ENCODE data around the gene HTR5A.
"Not testable (repeated sequence)": the region's sequence is repeated elsewhere in the genome, so short reads cannot be mapped to it uniquely, and the experiment has no call there.

HTR5A gene

GRCh38 chr7:155069992-155070751 lies at the start of gene HTR5A:
HTR5A (plus strand) TSS chr7:155070324; CDS start chr7:155070900, 576 bp downstream.
- DNase-seq, result no peak

DNA sequence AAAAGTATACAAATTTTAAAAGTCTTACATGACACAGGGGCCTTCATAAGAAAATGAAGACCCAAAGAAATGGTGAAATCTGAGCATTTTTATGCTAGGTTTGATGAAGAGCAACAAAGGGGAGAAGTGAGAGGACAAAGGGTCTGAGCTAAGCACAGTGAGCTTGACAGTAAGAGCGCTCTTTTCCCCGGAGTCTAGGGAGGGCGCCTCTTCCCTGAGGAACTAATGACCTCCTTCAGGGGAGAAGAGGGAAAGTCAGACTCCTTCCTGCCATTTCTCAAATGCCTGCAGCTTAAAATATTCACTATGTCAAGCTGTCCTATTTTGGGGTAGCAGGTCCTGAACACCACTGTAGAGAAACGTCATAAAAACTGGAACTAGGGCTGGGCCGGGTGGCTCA lies 49.1 kb upstream of the HTR5A start:
- DNase-seq, result no peak

DNA sequence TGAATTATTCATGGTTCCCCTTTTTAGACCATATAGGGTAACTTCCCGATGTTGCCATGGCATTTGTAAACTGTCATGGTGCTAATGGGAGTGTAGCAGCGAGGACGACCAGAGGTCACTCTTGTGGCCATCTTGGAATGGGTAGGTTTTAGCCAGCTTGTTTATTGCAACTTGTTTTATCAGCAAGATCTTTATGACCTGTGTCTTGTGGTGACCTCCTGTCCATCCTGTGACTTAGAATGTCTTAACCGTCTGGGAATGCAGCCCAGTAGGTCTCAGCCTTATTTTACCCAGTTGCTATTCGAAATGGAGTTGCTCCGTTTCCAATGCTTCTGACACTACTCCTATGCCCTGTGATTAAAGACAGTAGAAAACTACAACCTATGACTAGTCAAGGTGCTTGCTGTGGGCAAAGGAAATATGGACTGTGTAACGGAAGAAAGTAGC lies 48.4 kb upstream of the HTR5A start:
- no peak for DNase-seq

DNA sequence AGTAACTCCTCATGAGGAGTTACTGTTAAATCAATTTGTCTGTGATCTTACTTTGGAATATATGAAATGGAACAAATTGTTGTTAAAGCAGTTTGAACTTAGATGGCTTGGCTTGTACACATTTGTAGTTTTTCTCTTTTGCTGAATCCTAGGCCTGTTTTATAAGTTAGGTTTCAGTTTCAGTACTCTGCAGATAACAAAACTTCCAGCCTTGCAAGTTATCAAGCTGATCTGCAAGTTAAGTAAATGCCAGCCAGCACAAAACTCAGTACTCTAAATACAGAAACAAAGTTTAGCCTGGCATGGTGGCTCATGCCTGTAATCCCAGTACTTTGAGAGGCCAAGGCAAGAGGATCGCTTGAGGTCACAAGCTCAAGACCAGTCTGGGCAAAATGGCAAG lies 42.2 kb upstream of the HTR5A start:
- no peak for DNase-seq

DNA sequence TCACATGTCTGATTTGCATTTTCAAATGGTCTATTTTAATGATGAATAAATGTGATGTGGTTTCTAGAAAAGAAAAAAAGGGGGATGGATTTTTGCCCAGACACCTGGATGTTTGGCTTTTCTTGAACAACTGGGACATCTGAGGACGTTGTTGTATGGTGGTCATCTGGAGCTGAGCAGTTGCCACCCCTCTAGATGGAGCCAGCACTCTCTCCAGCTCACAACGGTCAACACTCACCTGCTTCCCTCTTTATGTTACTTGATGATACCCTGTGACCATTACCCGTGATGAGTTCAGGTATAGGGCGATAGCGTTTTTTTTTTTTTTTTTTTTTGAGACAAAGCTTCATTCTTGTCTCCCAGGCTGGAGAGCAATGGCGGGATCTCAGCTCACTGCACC lies 37.1 kb upstream of the HTR5A start:
- DNase-seq, result no peak

DNA sequence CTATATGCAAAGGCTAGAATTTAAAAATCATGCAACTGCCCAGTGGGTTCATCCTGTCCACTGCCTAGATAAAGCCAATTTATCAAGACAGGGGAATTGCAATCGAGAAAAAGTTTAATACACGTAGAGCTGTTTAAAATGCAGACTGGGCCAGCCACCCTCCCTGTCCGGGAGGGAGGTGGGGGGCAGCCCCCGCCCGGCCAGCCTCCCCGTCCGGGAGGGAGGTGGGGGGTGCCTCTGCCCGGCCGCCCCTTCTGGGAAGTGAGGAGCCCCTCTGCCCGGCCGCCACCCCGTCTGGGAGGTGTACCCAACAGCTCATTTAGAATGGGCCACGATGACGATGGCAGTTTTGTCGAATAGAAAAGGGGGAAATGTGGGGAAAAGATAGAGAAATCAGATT lies 35.6 kb upstream of the HTR5A start:
- not testable (repeated sequence) for DNase-seq

GRCh38 chr7:155038335-155038734 lies 31.8 kb upstream of the HTR5A start:
- DNase-seq, result no peak

DNA sequence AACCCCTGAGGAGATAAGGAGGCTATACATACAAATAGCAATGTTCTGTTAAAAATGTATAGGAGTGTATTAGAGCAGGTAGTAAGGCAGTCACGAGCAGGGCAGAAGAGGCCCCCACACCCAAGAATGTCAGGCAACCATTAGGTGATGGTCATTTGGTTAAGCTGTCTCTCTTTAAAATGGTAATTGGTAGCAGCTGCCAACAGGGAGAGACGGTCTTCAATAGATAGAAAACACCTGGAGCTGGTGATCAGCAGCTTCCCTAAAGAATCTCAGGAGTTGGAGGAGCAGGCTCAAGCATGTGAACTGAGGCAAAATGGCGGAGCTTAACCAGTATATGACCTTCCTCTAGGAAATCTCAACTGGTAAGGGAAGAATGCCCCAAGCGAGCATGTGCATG lies 26.4 kb upstream of the HTR5A start:
- DNase-seq, result no peak

- no peak for DNase-seq
Observed at GRCh38 chr7:155048006-155048405, 22.1 kb upstream of the HTR5A start.

DNA sequence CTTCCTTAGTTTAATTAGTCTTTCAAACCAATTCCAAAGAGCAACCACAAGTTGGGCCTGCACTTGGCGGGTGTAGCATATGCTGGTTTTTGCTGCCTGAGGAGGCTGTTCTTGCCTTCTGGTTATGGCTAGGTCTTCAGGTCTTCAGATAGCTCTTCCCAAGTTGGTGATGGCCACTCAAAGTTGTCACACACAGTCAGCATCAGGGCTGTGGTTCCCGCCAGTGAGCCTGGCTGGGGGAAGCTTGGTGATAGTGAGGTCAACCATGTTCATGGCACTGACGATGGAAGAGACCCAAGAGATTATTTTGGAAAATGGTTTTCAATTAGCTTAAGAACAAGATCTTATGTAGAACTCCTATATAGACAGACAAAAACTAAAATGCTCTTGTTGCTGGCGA lies 18.8 kb upstream of the HTR5A start:
- DNase-seq, result no peak

- DNase-seq, result no peak
Observed at GRCh38 chr7:155053002-155053401, 17.1 kb upstream of the HTR5A start.

- no peak for DNase-seq
Observed at GRCh38 chr7:155054761-155055160, 15.4 kb upstream of the HTR5A start.

- no peak for DNase-seq
Observed at GRCh38 chr7:155057076-155057475, 13.0 kb upstream of the HTR5A start.

- DNase-seq, result no peak
Observed at GRCh38 chr7:155058896-155059295, 11.2 kb upstream of the HTR5A start.

- DNase-seq, result no peak
Observed at GRCh38 chr7:155059703-155060102, 10.4 kb upstream of the HTR5A start.

GRCh38 chr7:155062411-155062810 lies 7.7 kb upstream of the HTR5A start:
- no peak for DNase-seq

GRCh38 chr7:155064186-155064585 lies 5.9 kb upstream of the HTR5A start:
- DNase-seq, result no peak

DNA sequence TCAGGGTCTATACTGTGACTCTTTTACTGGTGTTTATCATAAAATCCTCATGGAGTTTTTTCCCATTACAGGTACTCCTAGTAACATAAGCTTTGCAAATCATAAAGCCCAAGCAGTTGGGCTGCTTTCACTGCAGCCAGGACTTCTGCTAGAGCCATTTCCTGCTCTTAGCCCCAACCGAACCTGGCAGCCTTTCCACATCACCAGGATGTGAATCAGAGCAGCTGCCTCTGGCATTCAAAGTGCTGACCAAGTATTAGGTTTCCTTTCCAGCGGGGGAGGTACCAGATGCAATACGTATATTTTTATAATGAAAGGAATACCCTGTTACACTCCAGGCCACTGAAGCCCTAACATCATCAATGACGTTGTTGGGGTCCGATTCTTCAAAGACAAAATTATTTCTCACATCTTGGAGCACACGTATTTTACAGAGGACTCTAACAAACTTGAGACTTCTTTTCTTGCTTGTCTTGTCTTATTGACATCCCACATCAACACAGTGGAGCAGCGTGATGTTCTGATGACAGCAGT lies 3.6 kb upstream of the HTR5A start:
- peak; percentile 79 for DNase-seq

- DNase-seq, result no peak
Observed at GRCh38 chr7:155071121-155071651, 1.1 kb downstream of the HTR5A start.

GRCh38 chr7:155071916-155072571 lies 1.9 kb downstream of the HTR5A start:
- DNase-seq, result no peak

- no peak for DNase-seq
Observed at GRCh38 chr7:155073922-155074321, 3.8 kb downstream of the HTR5A start.

GRCh38 chr7:155084021-155084420 lies 13.9 kb downstream of the HTR5A start:
- DNase-seq, result no peak

DNA sequence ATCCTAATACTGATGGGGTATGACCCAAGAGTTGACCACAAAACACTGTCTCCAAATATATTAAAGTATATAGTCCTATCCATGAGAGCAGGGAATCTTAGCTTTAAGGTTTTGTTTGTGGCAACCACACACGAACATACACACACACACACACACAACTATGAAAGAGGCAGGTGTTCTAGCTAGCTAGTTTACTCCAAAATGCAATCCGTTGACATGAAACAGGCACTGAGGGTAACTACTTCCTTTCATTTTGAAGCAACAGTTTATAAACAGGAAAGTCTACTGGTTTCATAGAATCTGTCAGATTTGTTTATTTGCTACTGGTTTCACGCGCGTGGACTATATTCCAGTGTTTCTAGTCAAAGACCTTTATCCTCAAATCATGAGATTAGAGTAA lies 14.8 kb downstream of the HTR5A start:
- no peak for DNase-seq

DNA sequence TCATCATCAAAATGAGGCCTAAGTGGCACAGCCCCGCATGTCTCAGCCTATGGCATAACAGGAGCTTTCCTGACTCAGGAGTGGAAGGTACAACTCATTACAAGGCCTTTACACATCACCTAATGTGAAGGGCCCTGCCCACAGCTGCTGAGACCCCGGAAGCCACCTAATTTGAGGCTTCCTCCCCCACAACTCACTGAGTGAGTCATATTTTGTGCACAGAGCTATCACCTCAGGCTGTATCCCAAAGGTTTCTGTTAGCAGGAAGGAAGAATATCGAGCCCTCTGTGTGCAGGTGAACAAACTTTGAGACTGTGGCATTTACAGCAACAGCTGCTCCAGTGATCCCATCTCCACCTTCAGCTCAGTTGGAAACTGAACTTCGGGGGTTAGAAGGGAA lies 20.6 kb downstream of the HTR5A start:
- no peak for DNase-seq
